ENCODE measurements around the gene FHIT. TPM values are rescaled to one million over a fixed set of nuclear protein-coding genes. Genes with fewer than 3 reads are reported as not detected.

The FHIT gene
- total and polyA plus RNA-seq, 10 of the 15 experiments (the other 5 are each of a cell fraction or from before 2014, with no cell fraction given): 4.2 to 14.9 (median 9.4) TPM

- CTCF ChIA-PET: interaction anchor here (1.0 kb wide), 2 partner anchors 10 to 145 kb away, joined by 3 read pairs; no protein-coding TSS in a partner anchor
- in situ Hi-C loops (cut with MboI): no loop called here
Measured at GRCh38 chr3:60395173-60395762, 856.0 kb downstream of the FHIT start.

GRCh38 chr3:60393946-60394345 is 857.3 kb downstream of the FHIT start:
- no TSS peak for BruUV-seq (replicated peaks)
- H4K20me1 ChIP-seq (ENCODE audit: control insufficient read depth, insufficient read depth): no peaks in the 10 kb centered on the region
- ChIA-PET RAD21 (ENCODE audit: unreplicated experiment) (no interaction called here), SMC1A (ENCODE audit: uncharacterized antibody, unreplicated experiment) (no interaction called here), CTCF (no interaction called here), POLR2A (no interaction called here)
- no peak overlapping the region for H3K4me2 ChIP-seq (ENCODE audit: control insufficient read depth, insufficient read depth)
- no peaks in the 10 kb centered on the region for H3K9me3 ChIP-seq (replicated peaks; ENCODE audit: control insufficient read depth, insufficient read depth, low read length)
- H3K27me3 ChIP-seq (replicated peaks in 1 of 2; ENCODE audit: control insufficient read depth in 2 of 2, insufficient read depth in 2 of 2, low read length in 1 of 2): no peaks in the 10 kb centered on the region
- no peaks in the 10 kb centered on the region for H3K4me1 ChIP-seq (ENCODE audit: control insufficient read depth, insufficient read depth, low read length)
- no peak overlapping the region for H3K9ac ChIP-seq (ENCODE audit: control insufficient read depth, insufficient read depth, low read length)
- 27% methylated on average over 1 of the region's 1 CpG for WGBS (ENCODE audit: insufficient coverage, insufficient replicate concordance, low lambda C conversion rate, missing lambda C conversion rate)
- FAIRE-seq: no peak
- H3K36me3 ChIP-seq (ENCODE audit: control insufficient read depth in 2 of 2, insufficient read depth in 2 of 2, low read length in 1 of 2): no peaks in the 10 kb centered on the region
- H3K79me2 ChIP-seq (ENCODE audit: control insufficient read depth, insufficient read depth, low read length): no peaks in the 10 kb centered on the region
- intact Hi-C loops (cut with micrococcal nuclease; ENCODE audit: unreplicated experiment): no loop called here
- in situ Hi-C loops (cut with MboI): no loop called here
- DNase-seq (ENCODE audit: low read depth, low spot score): no peak
- ATAC-seq: no peak
- H3K4me3 ChIP-seq: no peak overlapping the region
- no peak overlapping the region for H3K27ac ChIP-seq (ENCODE audit: control insufficient read depth, insufficient read depth)
- H2AFZ ChIP-seq (ENCODE audit: control insufficient read depth, low read depth, low read length): no peak overlapping the region
- no peak for TF ChIP-seq ZBTB4 (CRISPR knock-in tag; IDR thresholded peaks at IDR 0.05)
- no peak for TF ChIP-seq PKNOX1 (IDR thresholded peaks at IDR 0.05)
- TF ChIP-seq RB1 (IDR thresholded peaks at IDR 0.05; ENCODE audit: borderline replicate concordance): no peak
- TF ChIP-seq BCL3 (IDR thresholded peaks at IDR 0.05; ENCODE audit: borderline replicate concordance, insufficient read depth, low read depth, low read length, poor library complexity, severe bottlenecking): no peak
- no peak for TF ChIP-seq NFYA (IDR thresholded peaks at IDR 0.05; ENCODE audit: borderline replicate concordance, low read depth, low read length)
- no peak for TF ChIP-seq EED (IDR thresholded peaks at IDR 0.05; ENCODE audit: low read depth)
- TF ChIP-seq EP300 (IDR thresholded peaks at IDR 0.05; ENCODE audit: borderline replicate concordance in 1 of 2, control insufficient read depth in 1 of 2, low read depth in 2 of 2, low read length in 2 of 2): no peak
- TF ChIP-seq ZBED1 (IDR thresholded peaks at IDR 0.05; ENCODE audit: borderline replicate concordance): no peak
- no peak for TF ChIP-seq NRF1 (conservative IDR thresholded peaks at IDR 0.05; ENCODE audit: low read depth, low read length)
- no peak for TF ChIP-seq TAF1 (IDR thresholded peaks at IDR 0.05; ENCODE audit: borderline replicate concordance, low read depth, low read length)
- TF ChIP-seq CREB1 (IDR thresholded peaks at IDR 0.05; ENCODE audit: low read depth): no peak

More at GRCh38 chr3:60395173-60395762, 856.0 kb downstream of the FHIT start:
- Histone ChIP-seq H3K27ac (ENCODE audit: control insufficient read depth, insufficient read depth) (no peak overlapping the region), H3K9ac (ENCODE audit: control insufficient read depth, insufficient read depth, low read length) (no peak overlapping the region), H2AFZ (ENCODE audit: control insufficient read depth, low read depth, low read length) (no peak overlapping the region), H3K27me3 (replicated peaks in 1 of 2; ENCODE audit: control insufficient read depth in 2 of 2, insufficient read depth in 2 of 2, low read length in 1 of 2) (no peaks in the 10 kb centered on the region), H3K79me2 (ENCODE audit: control insufficient read depth, insufficient read depth, low read length) (no peaks in the 10 kb centered on the region), H3K4me3 (no peak overlapping the region), H4K20me1 (ENCODE audit: control insufficient read depth, insufficient read depth) (no peaks in the 10 kb centered on the region), H3K9me3 (replicated peaks; ENCODE audit: control insufficient read depth, insufficient read depth, low read length) (no peaks in the 10 kb centered on the region), H3K4me1 (ENCODE audit: control insufficient read depth, insufficient read depth, low read length) (no peaks in the 10 kb centered on the region), H3K4me2 (ENCODE audit: control insufficient read depth, insufficient read depth) (no peak overlapping the region), H3K36me3 (ENCODE audit: control insufficient read depth in 2 of 2, insufficient read depth in 2 of 2, low read length in 1 of 2) (no peaks in the 10 kb centered on the region)
- DNase-seq (ENCODE audit: low read depth, low spot score) (no peak), ATAC-seq (no peak), FAIRE-seq (no peak)
- RAD21 ChIA-PET (ENCODE audit: unreplicated experiment): no interaction called here
- POLR2A ChIA-PET: no interaction called here
- WGBS (ENCODE audit: insufficient coverage, insufficient replicate concordance, low lambda C conversion rate, missing lambda C conversion rate): 62% methylated on average over 4 of the region's 4 CpGs
- SMC1A ChIA-PET (ENCODE audit: uncharacterized antibody, unreplicated experiment): interaction anchor here (1.0 to 1.3 kb wide), 2 partner anchors 9 to 19 kb away, joined by 3 to 5 read pairs; no protein-coding TSS in a partner anchor
- TF ChIP-seq IRF4 (IDR thresholded peaks at IDR 0.05; ENCODE audit: low read depth, low read length): no peak
- BruUV-seq (replicated peaks): no TSS peak
- intact Hi-C loops (cut with micrococcal nuclease; ENCODE audit: unreplicated experiment): no loop called here
